ENCODE results near the gene IFNLR1.

The IFNLR1 gene

GRCh38 chr1:24224086-24224485, 37.0 kb upstream of the IFNLR1 start:
- no peak for TF ChIP-seq CTCF (IDR thresholded peaks at IDR 0.05)

GRCh38 chr1:24222793-24223192, 35.7 kb upstream of the IFNLR1 start:
- no peak for TF ChIP-seq CTCF (IDR thresholded peaks at IDR 0.05)

- no peak for TF ChIP-seq CTCF (IDR thresholded peaks at IDR 0.05)
Measured at GRCh38 chr1:24222008-24222605, 35.0 kb upstream of the IFNLR1 start.

- TF ChIP-seq CTCF (IDR thresholded peaks at IDR 0.05) = no peak
Measured at GRCh38 chr1:24221246-24221645, 34.2 kb upstream of the IFNLR1 start.

GRCh38 chr1:24216276-24217074, 29.4 kb upstream of the IFNLR1 start:
- no peak for TF ChIP-seq CTCF (IDR thresholded peaks at IDR 0.05)

- TF ChIP-seq CTCF (IDR thresholded peaks at IDR 0.05) = no peak
Measured at GRCh38 chr1:24215226-24215814, 28.2 kb upstream of the IFNLR1 start.

- no peak for TF ChIP-seq CTCF (IDR thresholded peaks at IDR 0.05)
Measured at GRCh38 chr1:24212376-24212775, 25.3 kb upstream of the IFNLR1 start.
